Nephron progenitor cell (in vitro differentiated cells): ENCODE data around the gene INPP5A.
A peak's percentile ranks its signal among the peaks of the same experiment; 100 is the strongest.

Experiments
- DNase-seq: peaks from one replicate; pipeline ENCODE4 v3.0.0; 2021
- H3K27ac Mint-ChIP-seq: 2 replicates; pipeline ENCODE4 v1.8.0; 2021; ENCODE audit warnings: mild to moderate bottlenecking, moderate library complexity, mixed read lengths
- H3K27me3 Mint-ChIP-seq: 2 replicates; pipeline ENCODE4 v1.8.0; 2021; ENCODE audit warnings: mild to moderate bottlenecking, low read depth, mixed read lengths; ENCODE audit not compliant: poor library complexity
- H3K36me3 Mint-ChIP-seq: 2 replicates; pipeline ENCODE4 v1.8.0; 2021; ENCODE audit warnings: low read depth, mixed read lengths
- H3K4me1 Mint-ChIP-seq: 2 replicates; pipeline ENCODE4 v1.8.0; 2021; ENCODE audit warnings: mixed read lengths
- H3K4me3 Mint-ChIP-seq: 2 replicates; pipeline ENCODE4 v1.8.0; 2021; ENCODE audit warnings: mild to moderate bottlenecking, moderate library complexity, mixed read lengths
- H3K9me3 Mint-ChIP-seq: 2 replicates; pipeline ENCODE4 v1.8.0; 2021; ENCODE audit warnings: mild to moderate bottlenecking, moderate library complexity, mixed read lengths
- TF ChIP-seq, protein P1 (sequence below): fragments of 200-600 bp; sonication (generic); IDR thresholded peaks from 2 replicates; pipeline ENCODE4 v1.5.0; 2021; ENCODE audit warnings: antibody characterized with exemption

Gene INPP5A

DNA sequence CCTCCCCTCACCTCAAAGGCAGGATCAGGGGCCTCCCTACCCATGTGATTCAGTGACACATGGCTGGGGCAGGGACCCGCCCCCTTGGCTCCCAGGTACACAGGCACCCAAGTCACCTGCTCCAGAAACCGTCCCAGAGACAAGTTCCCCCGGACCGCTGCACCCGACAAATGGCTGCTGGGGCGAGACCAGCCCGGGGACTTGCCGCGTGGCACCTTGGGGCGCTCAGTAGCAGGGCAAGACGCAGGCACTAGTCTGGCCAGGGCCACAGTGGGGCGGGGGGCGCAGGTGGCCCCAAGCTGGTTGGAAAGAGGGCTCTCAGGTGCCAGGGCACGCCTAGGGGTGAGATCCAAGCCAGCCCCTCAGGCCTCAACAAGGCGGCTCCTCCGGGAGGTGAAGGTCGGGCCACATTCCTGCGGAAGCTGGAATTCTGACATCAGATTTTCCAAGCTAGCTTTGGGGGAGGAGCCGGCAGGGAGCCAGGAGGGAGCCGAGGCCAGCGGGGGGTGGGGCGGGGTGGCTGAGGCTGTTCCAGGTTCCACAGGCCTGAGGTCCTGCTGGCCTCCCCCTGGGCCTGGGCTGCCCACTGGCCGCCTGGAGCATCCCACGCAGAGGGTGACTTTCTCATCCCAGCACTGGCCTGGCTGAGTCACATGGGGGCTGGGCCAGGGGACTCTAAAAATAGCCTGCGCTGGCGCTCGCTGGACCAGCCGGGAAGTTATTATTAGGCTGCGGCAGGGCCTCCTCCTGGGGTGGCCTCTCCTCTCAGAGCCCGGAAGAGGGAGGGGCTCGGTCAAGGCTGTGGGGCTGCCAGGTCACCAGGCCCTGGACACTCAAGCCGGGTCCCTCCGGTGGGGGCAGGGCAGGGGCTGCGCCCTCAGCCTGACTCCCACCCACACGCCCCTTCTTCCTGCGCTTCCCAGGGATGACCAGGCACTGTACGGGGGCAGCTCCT lies 20.5 kb upstream of the INPP5A start:
- peak overlapping the region; percentile 68 for H3K27ac Mint-ChIP-seq
- TF ChIP-seq, protein P1, sequence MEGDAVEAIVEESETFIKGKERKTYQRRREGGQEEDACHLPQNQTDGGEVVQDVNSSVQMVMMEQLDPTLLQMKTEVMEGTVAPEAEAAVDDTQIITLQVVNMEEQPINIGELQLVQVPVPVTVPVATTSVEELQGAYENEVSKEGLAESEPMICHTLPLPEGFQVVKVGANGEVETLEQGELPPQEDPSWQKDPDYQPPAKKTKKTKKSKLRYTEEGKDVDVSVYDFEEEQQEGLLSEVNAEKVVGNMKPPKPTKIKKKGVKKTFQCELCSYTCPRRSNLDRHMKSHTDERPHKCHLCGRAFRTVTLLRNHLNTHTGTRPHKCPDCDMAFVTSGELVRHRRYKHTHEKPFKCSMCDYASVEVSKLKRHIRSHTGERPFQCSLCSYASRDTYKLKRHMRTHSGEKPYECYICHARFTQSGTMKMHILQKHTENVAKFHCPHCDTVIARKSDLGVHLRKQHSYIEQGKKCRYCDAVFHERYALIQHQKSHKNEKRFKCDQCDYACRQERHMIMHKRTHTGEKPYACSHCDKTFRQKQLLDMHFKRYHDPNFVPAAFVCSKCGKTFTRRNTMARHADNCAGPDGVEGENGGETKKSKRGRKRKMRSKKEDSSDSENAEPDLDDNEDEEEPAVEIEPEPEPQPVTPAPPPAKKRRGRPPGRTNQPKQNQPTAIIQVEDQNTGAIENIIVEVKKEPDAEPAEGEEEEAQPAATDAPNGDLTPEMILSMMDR: no peak
- peak overlapping the region; percentile 36 for H3K4me3 Mint-ChIP-seq
- no peaks in the 10 kb centered on the region for H3K36me3 Mint-ChIP-seq
- H3K4me1 Mint-ChIP-seq: peaks cover 49% of the 10 kb centered on the region
- peak; percentile 78 for DNase-seq
- peaks cover 41% of the 10 kb centered on the region for H3K27me3 Mint-ChIP-seq
- H3K9me3 Mint-ChIP-seq: no peaks in the 10 kb centered on the region

DNA sequence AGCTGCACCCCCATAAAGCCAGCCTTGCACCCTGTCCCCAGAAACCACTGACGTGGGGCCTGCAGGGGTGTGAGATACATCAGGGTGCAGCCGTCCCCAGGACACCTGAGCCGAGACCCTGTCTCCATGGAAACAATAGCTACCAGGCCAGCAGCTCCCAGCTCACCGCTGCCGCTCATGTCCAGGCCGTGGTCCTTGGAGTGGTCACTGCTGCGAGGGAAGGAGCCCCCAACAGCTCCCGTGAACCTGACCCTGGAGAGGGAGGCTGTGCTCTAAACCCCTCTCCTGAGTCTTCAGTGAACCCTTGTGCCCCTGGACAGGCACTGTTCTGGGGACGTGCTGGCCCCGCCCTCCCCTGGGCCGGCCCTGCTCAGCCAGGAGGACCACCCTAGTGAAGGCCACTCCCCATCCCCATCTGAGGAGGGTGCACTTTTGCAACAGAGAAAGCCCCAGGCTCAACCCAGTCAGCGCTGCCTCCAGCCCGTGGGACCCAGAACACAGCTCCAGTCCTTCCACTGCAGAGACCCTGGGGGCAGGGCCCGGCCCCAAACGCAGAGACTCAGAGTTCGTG lies 19.6 kb upstream of the INPP5A start:
- TF ChIP-seq, protein P1: no peak
- Mint-ChIP-seq H3K4me1 (peaks cover 49% of the 10 kb centered on the region), H3K4me3 (peak overlapping the region; percentile 76), H3K9me3 (no peaks in the 10 kb centered on the region), H3K36me3 (no peaks in the 10 kb centered on the region), H3K27ac (no peak overlapping the region), H3K27me3 (peaks cover 34% of the 10 kb centered on the region)
- DNase-seq: peak; percentile 38

DNA sequence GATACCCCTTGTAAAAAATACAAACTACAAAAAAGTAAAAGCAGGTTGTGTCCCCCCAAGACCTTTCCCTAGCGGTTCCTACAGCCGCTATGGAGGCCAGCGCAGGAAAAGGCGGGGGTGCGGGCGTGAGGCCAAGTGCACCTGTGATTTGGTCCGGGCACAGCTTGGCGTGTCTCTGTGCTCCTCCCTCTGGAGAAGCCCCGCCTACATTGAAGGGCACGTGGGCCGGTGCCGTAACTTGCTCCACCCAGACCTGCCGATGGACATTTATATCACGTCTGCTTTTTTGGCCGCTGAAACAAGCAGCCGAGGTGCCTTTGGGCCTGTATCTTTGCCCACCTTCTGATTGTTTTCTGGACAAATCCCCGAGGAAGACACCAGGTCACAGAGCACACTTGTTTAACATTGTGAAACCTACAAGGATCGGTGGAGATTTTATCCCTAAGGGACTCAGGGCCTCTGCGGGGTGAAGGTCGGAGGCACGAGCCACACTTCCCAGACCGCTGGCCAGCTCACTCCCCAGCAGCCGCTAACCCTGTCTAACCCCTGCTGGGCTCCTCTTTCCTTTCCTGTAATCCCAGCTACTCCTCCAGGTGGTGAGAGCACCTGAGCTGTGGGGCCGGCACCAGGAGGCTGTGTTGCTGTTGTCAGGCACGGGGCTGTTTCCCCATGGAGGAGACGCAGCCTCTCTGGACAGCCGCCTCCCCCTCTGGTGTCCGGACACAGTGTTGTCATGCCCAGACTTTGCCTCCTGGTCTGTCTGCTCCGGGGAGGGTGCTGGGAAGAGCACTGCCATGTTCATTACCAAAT lies 18.8 kb upstream of the INPP5A start:
- peak overlapping the region; percentile 76 for H3K4me3 Mint-ChIP-seq
- peaks cover 28% of the 10 kb centered on the region for H3K27me3 Mint-ChIP-seq

DNA sequence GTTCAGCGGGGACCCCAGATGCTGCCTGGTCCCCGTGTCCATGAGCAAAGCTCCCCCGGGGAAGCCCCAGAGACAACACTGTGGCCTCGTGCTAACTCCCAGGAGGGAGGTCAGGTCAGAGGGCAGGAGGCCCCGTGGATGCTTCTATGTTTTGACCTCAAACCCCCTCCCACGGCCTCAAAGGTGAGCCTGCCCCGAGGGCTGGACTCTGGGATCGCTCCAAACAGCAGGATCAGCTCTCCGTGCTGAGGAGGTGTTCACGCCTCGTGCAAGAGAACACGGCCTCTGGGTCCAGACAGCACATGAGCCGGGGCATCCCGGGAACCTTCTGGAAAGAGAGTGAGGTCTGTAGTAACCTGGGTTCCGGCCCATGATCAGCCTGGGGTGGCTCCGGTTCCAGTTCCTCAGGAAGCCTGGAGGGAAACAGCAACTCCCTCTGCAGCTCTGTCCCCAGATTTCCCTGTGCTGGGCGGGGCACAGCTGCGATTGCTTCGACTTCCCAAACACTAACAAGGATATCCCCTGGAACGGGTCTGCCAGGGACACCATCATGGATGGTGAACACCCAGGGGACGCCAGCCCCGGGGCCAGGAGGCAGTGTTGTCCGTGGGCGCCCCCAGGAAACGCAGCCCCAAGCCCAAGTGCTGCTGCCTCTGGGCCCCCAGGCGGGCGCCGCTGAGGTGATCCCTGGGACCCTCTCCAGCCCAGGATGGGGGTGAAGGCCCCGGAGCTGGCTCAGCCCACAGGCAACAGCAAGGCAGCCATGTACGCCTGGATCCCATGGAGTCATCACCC lies 18.0 kb upstream of the INPP5A start:
- TF ChIP-seq, protein P1: no peak
- Mint-ChIP-seq H3K4me1 (peaks cover 49% of the 10 kb centered on the region), H3K27me3 (peaks cover 31% of the 10 kb centered on the region), H3K36me3 (no peaks in the 10 kb centered on the region), H3K27ac (no peak overlapping the region), H3K4me3 (peak overlapping the region; percentile 76), H3K9me3 (no peaks in the 10 kb centered on the region)
- DNase-seq: no peak

More for the DNA sequence above, 18.8 kb upstream of the INPP5A start:
- Mint-ChIP-seq H3K36me3 (no peaks in the 10 kb centered on the region), H3K9me3 (no peaks in the 10 kb centered on the region), H3K4me1 (peaks cover 49% of the 10 kb centered on the region), H3K27ac (no peak overlapping the region)
- DNase-seq: peak; percentile 60
- TF ChIP-seq, protein P1: no peak

DNA sequence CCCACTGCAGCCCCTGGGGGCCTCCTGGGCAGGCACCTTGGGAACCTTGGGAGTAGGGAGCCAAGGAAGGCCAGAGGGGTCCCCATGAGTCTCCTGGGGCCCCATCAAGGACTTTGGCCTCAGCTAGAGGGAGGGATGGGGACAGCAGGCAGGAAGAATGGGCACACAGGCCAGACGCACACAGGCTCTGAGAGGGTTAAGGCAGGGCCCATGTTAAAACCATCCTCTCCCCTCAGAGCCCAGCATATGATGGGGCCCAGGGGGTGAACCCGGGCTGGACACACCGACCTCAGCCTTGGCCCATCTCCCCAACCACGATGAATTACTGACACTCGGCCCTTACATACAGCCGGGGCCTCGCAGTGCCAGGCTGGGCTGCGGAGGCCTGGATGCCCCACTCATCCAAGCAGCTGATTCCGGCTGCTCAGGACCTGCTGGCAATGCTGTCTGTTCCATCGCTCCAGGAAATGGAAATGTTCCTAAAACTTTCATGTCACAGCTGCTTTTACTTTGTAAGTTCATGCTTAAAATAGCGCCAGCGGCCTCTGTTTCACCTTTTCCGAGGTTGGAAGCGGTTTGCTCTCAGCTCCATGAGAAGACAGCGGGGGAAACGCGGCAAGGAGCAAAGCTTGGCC lies 17.3 kb upstream of the INPP5A start:
- no peaks in the 10 kb centered on the region for H3K36me3 Mint-ChIP-seq
- TF ChIP-seq, protein P1: no peak
- peaks cover 46% of the 10 kb centered on the region for H3K4me1 Mint-ChIP-seq
- H3K27me3 Mint-ChIP-seq: peaks cover 35% of the 10 kb centered on the region
- H3K9me3 Mint-ChIP-seq: peaks cover 2% of the 10 kb centered on the region
- H3K27ac Mint-ChIP-seq: no peak overlapping the region
- DNase-seq: no peak
- H3K4me3 Mint-ChIP-seq: no peak overlapping the region
